GM12872 (cell line): ENCODE data around the gene FAM151B.

Experiments used
- TF ChIP-seq, protein P1 (sequence below): IDR thresholded peaks from 3 replicates; pipeline ENCODE4 v1.5.1; 2011; ENCODE audit warnings: low read depth, mild to moderate bottlenecking, low read length, moderate library complexity; ENCODE audit not compliant: insufficient read depth

FAM151B gene

DNA sequence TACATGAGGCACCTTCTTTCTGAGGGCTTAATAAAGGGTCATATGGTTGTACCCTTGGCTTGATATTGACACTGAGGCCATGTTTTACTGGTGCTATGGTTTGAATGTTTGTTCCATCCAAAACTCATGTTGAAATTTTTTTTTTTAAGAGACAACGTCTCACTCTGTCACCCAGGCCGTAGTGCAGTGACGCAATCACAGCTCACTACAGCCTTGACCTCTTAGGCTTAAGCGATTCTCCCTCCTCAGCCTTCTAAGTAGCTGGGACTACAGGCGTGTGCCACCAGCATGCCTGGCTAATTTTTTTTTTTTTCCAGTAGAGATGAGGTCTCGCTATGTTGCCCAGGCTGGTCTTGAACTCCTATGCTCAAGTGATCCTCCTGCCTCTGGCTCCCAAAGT, 20.9 kb downstream of the FAM151B start:
- TF ChIP-seq, protein P1, sequence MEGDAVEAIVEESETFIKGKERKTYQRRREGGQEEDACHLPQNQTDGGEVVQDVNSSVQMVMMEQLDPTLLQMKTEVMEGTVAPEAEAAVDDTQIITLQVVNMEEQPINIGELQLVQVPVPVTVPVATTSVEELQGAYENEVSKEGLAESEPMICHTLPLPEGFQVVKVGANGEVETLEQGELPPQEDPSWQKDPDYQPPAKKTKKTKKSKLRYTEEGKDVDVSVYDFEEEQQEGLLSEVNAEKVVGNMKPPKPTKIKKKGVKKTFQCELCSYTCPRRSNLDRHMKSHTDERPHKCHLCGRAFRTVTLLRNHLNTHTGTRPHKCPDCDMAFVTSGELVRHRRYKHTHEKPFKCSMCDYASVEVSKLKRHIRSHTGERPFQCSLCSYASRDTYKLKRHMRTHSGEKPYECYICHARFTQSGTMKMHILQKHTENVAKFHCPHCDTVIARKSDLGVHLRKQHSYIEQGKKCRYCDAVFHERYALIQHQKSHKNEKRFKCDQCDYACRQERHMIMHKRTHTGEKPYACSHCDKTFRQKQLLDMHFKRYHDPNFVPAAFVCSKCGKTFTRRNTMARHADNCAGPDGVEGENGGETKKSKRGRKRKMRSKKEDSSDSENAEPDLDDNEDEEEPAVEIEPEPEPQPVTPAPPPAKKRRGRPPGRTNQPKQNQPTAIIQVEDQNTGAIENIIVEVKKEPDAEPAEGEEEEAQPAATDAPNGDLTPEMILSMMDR = no peak

DNA sequence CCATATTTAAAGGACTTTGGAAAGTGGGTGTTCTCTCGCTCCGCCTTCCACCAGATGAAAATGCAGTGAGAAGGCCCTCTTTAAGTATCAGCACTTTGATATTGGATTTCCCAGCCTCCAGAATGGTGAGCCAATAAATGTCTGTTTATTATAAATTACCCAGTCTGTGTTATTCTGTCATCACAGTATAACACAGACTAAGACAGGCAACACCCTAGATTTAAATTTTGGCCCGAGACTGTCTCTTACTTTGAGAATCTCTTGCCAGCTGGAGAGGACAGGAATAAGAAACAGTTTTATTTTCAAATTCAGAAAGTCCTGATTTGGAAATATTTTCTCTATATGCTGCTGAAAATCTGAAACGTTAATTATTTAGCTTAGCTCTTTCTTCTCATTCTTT, 21.5 kb downstream of the FAM151B start:
- TF ChIP-seq, protein P1 = no peak

DNA sequence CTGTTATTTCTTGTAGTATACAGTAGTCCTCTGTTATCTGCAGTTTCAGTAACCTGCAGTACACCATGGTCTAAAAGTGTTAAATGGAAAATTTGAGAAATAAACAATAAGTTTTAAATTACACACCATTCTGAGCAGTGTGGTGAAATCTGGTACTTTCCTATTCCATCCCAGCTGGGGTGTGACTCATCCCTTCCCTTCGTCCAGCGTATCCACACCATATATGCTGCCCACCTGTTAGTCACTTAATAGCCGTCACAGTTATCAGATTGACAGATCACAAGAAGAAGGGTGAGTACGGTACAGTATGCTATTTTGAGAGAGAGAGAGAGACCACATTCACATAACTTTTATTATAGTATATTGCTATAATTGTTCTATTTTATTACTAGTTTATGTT, 28.9 kb downstream of the FAM151B start:
- TF ChIP-seq, protein P1 = no peak

DNA sequence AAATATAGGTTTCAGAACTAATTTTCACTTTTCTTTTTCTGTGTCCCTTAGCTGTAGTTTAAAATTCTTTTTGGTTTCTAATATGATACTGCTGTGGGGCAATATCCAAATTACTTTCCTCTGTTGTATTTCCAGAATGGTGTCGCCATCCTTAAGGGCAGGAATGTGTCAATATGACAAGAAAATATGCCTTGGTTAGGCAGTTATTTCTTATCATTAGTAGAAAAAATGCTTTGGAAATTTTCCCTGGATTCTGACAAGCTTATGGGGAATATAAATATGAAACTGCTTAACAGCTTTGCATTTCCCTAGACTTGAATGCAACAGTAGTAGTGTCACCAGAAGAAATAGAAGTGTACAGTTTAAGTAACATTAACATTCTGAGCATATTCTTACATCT, 52.8 kb downstream of the FAM151B start:
- TF ChIP-seq, protein P1 = no peak

DNA sequence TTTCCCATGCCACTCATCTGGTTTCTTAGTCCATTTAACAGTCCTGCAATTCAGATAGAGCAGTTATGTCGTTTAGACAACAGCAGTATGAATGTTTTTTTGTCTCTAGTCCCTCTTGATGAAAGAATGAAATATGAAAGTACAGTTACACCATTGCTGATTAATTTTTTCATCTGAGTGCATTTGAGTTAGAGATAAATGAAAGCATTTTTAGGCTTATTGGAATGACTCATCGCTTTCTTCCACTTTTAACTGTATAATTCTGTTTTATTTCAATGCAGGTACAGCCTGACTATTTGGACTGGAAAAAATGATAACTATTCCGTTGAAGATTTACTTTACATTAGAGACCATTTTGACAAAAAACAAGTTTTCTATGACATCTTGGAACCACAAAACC, 53.5 kb downstream of the FAM151B start:
- TF ChIP-seq, protein P1 = no peak

DNA sequence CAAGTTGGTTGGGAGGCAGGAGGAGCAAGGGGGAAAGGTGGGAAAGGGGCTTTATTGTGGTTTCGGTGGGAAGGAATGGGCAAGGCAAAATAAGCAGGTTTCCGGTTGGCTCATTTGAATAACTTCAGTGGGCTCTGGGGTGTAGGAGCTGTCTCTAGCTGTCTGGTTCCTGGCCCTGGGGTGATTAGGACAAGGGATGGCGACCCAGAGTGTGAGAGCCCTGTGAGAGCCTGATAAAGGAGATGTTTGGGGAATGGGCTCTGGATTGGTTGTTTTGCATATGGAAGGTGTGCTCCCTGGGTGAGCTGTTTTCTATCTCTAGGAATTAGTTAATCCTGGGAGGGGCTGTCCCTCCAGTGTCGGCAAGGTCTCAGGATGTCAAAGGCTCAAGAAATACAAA, 66.7 kb downstream of the FAM151B start:
- TF ChIP-seq, protein P1 = no peak

DNA sequence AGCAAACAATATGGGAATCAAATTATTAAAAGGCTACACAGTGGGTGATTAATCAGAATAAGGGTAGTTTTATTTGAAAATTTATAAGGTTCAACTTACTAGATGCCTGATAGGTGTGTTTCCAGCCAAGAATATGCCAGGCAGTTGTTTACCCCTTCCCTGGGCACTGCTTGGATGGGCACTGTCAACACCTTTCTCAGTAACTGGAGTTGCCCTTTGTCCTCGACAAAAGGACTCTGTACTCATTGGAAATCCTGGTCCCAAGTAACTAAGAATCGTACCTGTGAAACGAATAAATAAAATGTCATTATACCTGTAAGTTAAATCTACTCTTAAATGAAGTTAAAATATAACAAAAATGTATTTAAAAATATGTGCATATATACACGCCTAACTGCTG, 67.2 kb downstream of the FAM151B start:
- TF ChIP-seq, protein P1 = no peak

DNA sequence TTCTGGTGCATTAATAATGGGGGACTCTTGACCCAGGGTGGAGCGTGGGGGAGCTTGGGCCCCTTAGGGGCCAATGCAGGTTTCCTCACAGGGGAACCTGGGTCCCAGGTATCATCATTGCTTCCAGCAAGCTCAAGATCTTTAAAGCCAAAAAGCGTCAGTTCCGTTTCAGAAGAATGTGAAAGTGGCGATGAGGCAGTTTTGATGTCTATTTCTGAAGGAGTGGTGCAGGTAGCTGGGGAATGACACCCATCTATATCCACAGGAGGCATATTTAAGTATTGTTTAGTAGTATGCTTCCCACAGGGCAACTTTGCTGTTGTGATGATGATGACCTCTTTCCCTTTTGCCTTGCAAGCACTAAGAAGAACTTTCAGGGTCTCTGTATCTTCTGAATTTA, 71.3 kb downstream of the FAM151B start:
- TF ChIP-seq, protein P1 = no peak
